GM12801 (cell line): Measurements from ENCODE around the gene SLC39A11.

ENCODE experiments used
- TF ChIP-seq, protein P1 (sequence below): IDR thresholded peaks from one replicate; pipeline ENCODE4 v1.5.1; 2011; ENCODE audit warnings: control low read depth; ENCODE audit not compliant: insufficient read length; ENCODE audit errors: extremely low read depth

Gene SLC39A11

GRCh38 chr17:72878975-72879660 is 213.4 kb downstream of the SLC39A11 start:
- TF ChIP-seq, protein P1, sequence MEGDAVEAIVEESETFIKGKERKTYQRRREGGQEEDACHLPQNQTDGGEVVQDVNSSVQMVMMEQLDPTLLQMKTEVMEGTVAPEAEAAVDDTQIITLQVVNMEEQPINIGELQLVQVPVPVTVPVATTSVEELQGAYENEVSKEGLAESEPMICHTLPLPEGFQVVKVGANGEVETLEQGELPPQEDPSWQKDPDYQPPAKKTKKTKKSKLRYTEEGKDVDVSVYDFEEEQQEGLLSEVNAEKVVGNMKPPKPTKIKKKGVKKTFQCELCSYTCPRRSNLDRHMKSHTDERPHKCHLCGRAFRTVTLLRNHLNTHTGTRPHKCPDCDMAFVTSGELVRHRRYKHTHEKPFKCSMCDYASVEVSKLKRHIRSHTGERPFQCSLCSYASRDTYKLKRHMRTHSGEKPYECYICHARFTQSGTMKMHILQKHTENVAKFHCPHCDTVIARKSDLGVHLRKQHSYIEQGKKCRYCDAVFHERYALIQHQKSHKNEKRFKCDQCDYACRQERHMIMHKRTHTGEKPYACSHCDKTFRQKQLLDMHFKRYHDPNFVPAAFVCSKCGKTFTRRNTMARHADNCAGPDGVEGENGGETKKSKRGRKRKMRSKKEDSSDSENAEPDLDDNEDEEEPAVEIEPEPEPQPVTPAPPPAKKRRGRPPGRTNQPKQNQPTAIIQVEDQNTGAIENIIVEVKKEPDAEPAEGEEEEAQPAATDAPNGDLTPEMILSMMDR = no peak

- TF ChIP-seq, protein P1 = no peak
Measured at GRCh38 chr17:72877348-72877747, 215.1 kb downstream of the SLC39A11 start.

GRCh38 chr17:72876413-72876812 is 216.1 kb downstream of the SLC39A11 start:
- TF ChIP-seq, protein P1 = no peak

DNA sequence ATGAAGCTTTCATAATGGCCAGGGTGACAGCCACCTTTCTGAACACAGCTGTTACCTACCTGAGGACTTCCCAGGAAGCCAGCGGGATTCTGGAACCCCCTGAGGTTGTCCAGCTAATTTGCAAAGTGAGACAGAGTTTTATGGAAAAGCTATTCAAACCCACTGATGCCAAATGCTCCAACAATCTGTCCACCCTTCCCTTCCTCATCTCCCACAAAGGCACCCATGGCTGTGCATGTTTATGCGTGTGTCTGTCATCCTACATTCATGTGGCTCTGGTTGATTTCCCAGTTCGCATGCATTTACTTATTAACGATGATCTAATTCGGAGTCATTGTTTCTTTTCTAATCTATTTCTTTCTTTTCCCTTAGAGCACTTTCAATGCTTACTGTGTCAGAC is 217.1 kb downstream of the SLC39A11 start:
- TF ChIP-seq, protein P1 = no peak

DNA sequence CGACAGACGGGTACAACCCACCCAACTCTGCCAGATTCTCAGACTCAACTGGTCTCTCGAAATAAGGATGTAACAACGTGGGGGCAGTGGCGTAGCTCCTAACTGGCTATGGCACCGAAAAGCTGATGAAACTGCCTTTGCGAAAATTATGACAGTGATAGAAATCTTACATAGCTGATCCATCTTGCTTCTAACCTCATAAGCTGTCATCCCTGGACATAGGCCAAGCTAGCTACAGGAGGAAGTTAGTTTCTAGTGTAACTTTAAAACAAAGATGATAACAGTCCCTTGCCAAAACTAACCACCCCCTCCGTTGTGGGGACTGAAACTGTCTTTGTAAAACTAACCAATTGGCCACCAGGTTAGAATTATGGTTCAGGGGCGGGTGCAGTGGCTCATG is 220.1 kb downstream of the SLC39A11 start:
- TF ChIP-seq, protein P1 = no peak

DNA sequence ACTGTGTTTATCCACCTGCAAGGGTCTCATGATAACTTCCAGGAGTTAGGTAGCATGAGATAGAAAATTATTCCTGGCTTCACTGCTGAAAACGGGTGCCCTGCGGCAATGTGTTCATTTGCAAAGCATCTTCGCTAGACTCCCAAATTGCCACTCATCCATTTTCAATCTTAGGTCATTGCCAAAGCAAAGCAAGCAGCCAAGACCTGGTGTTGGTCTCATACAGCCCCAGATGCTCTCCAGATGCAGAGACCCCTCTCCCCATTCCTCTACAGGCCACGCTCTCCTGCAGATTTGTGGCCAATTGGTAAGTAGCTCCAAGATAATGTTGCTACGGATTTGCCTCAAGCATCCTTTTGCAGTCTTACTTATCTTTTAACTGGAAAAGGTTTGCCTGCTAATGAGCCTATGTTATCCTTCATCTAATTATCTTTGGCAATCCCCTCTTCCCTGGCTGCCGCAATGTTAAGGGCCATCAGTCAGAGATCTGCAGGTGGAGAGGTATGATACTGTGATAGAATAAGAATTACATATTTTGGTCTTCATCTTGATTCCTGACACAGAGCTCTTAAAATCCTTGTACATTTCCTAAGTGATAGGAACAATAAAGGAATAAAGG is 222.0 kb downstream of the SLC39A11 start:
- TF ChIP-seq, protein P1 = no peak

DNA sequence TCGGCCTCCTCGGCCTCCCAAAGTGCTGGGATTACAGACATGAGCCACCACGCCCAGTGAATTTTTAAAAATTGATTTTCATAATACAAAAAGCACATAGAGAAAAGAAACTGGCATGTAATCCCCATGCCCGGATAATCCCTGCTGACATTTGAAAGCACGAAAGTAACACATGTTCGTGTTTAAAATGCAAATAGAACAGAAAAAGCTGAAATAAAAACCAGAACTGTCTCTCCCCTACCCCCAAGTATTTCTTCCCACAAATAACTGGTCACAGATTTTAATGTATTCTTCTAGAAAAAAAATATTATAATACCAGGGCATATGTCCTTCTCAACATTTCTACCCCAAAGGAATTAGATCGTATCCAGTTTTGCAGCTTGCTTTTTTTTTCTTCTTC is 222.9 kb downstream of the SLC39A11 start:
- TF ChIP-seq, protein P1 = no peak
